GM18511 (cell line): ENCODE data around the gene TMEM176A.
A peak's percentile ranks its signal among the peaks of the same experiment; 100 is the strongest.

Experiments
- ATAC-seq: cut with Tn5 transposase; IDR thresholded peaks from one replicate; pipeline ENCODE4 v1.9.1; 2021; ENCODE audit warnings: mild to moderate bottlenecking, moderate library complexity; ENCODE audit not compliant: unreplicated experiment

TMEM176A gene

DNA sequence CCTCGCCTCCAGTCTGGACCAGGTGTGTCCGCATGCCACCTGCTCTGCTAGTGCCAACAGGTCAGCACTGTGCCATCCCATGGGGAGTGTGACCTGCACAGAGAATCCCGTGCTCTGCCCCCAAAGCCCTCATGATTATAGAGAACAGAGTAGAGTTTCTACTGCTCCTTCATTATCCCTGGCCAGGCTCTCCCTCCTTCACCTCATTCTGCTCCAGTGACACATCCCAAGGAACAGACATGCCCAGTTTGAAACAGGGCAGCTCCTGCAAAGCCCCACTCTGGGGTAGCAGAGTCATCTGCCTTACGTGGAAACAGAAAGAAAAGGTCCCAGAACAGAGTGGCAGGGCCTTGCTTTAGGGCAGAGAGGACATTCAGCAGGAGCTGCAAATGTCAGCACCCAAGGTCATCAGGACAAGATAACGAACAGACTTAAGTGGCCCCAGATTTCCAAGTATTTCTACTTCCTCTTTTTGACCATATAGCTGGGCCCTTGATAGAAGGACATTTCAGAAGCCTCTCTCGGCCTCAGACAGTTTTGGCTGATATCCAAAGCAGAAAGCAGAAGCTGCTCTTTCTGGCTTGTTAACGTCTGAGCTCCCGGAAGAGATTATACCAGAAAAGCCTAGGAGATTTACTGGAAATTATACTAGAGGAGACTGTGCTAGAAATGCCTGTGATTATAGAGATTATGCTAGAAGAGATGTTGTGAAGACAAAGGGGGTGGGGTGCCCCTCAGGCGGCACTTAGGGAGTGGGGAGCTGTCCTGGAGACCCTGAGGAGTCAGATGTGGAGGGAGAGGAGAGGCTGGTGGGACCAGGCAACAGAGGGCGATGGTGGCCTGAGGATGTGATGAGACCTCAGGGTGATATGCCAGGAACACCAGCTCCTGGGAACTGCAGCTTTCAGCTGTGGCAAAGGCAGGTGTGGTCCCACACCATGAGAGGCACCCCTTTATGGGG lies 13.0 kb upstream of the TMEM176A start:
- peak; percentile 74 for ATAC-seq

GRCh38 chr7:150788474-150789269 lies 11.9 kb upstream of the TMEM176A start:
- no peak for ATAC-seq

- no peak for ATAC-seq
Observed at GRCh38 chr7:150790416-150791075, 10.0 kb upstream of the TMEM176A start.

DNA sequence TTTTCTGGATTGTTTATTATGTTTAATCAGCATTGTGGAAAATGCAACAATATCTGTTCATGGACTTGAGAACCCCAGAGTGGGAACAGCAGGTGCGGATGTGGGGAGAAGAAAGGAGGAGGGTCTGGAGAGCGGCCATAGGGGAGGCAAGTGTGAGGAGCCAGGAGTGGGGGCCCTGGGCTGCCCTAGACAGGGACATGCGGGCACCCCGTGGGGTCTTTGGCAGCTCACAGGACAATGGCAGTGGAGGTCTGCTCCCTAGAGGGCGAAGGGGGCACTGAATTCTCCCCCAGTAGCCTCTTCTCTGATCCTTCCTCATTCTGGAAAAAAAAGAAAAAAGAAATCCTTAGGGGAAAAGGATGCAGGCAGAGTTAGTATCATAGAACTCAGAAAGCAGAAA lies 9.3 kb upstream of the TMEM176A start:
- no peak for ATAC-seq

DNA sequence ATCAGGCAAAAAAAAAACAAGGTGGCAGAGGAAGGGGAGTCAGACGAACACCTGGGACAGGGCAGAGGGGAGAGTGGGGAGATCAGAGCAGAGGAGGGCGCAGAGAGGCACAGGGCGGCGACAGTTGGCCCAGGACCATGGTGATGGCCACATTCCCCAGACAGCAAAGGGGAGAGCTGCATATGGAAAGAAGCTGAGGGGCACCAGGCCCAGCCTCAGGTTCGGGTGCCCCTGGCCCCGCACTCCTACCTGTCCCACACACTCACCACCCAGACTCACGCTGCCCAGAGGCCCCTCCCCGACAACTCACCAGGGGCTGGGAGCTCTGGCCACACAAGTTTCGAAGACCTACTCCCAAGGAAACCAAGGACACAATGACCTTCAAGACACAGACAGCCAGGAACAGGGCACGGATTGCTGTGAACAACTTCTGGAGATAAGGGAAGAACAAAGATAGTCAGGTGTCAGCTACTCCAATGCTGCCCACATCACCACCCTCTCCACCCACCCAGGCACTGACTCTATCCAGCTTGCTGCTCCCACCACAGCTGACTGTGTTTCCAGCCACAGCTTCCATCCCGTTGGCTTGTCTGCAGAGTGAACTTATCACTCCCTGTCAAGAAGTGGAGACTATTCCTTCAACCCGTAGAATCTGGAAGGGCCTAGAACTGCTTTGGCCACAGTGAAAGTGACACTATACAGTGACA lies 8.7 kb upstream of the TMEM176A start:
- no peak for ATAC-seq

DNA sequence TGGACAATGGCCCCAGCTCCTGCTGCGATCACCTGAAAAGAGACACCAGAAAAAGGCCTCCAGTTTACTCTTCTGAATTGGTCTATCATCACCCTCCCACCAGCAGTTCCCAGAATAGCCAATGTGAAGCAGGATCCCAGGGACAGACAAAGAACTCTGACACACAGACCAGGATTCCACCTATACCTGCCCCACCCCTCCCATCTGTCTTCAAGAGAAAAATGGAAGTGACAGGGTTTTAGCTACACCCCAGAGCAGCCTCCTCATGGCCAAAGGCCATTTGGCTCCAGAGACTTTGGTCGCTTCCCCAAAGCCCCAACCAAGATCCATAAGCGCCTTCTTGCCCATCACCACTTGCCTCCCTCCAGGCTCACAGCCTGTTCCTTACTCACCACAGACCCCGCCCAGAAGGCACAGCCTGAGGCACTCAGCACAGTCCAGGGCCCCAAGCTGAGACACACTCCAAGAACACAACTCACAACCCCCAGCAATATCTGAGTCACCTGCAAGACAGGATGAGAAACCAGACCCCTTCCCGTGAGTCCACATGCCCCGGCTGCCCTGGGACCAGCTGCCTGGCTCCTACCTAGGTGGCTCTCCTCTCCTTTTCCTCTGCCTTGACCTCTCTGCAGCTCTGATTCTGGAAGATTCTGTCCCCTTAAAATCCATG lies 6.9 kb upstream of the TMEM176A start:
- no peak for ATAC-seq

GRCh38 chr7:150797661-150798060 lies 2.9 kb upstream of the TMEM176A start:
- no peak for ATAC-seq

GRCh38 chr7:150799156-150799555 lies 1.4 kb upstream of the TMEM176A start:
- ATAC-seq, result no peak

GRCh38 chr7:150799741-150800580 lies 608 bp upstream of the TMEM176A start, which contains the start of gene TMEM176B:
TSS of gene TMEM176B (minus strand) at chr7:150800364. CDS start at chr7:150796569, 3,795 bp downstream.
- ATAC-seq, result no peak

- ATAC-seq, result no peak
Observed at GRCh38 chr7:150801242-150801945, 825 bp downstream of the TMEM176A start.

GRCh38 chr7:150801946-150802771 lies 1.6 kb downstream of the TMEM176A start:
- ATAC-seq, result no peak

DNA sequence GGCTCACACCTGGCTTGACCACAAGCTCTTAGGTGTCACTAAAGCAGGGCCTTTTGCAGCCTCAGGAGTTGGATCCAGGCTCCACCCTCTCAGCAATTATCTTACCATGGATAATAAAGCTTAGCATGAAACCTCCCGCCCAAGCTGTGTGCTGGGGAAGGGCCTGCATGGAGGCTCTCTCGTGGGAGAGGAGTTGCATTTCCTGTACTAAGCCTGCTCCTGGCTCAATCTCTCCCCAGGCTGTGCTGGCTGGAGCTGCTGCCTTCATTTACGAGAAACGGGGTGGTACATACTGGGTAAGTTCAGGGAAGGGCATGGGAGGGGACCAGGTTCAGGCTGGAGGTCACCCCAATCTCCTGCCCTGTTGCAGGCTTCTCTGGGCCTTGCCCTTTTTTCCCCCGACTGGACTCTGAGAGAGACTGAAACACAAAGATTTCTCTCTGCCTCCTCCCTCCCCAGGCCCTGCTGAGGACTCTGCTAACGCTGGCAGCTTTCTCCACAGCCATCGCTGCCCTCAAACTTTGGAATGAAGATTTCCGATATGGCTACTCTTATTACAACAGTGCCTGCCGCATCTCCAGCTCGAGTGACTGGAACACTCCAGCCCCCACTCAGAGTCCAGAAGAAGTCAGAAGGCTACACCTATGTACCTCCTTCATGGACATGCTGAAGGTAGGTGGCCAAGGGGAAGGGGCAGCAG lies 2.7 kb downstream of the TMEM176A start:
- ATAC-seq, result no peak

DNA sequence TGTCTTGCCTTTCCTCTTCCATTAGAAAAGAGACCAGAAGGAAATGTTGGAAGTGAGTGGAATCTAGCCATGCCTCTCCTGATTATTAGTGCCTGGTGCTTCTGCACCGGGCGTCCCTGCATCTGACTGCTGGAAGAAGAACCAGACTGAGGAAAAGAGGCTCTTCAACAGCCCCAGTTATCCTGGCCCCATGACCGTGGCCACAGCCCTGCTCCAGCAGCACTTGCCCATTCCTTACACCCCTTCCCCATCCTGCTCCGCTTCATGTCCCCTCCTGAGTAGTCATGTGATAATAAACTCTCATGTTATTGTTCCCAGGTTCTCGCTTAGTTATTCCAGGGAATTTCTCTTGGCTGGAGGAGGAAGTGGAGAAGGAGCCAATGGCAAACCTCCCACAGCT lies 4.2 kb downstream of the TMEM176A start:
- ATAC-seq, result no peak

DNA sequence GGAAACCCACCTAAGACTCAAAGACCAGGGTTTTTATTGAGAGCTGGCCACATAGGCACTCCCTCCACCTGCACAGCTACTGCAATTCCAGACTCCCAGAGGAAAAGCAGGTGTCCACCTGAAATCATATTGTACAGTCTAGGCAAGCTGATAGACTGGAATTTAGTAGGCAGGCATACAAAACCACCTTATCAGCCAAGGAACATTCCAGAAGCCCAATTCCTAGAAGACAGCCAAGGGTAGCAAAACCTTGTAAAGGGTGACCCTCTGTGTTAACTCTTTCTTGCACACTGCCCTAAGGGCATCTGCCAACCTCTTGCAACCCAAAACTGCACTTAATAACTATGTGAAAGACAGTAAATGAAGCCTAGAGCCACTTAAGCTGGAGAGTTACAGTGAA lies 5.3 kb downstream of the TMEM176A start:
- no peak for ATAC-seq

DNA sequence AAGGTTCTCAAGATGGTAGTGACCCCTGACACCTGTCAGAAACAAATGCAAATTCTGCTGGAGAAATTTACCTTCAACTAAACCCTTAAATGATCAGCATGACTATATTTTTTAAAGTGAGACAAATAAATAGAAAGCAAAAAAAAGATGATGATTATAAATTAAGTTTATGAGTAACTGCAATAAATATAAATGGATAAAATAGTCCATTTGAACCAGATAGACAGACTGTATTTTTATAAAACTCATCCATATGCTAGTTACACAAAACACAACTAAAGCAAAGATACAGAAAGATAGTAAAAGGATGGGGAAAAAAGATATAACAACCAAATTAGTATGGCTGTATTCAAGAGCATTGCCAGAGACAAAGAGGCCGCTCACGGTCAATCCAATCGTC lies 5.9 kb downstream of the TMEM176A start:
- no peak for ATAC-seq

- ATAC-seq, result no peak
Observed at GRCh38 chr7:150806863-150807262, 6.3 kb downstream of the TMEM176A start.
